ENCODE measurements around the gene TEKT4. TPM values are rescaled to one million over a fixed set of nuclear protein-coding genes. Genes with fewer than 3 reads are reported as not detected.
"Not testable (repeated sequence)": the region's sequence is repeated elsewhere in the genome, so short reads cannot be mapped to it uniquely, and the experiment has no call there.

TEKT4 gene

GRCh38 chr2:94924999-94925398 lies 53.8 kb downstream of the TEKT4 start:
- H3K23ac ChIP-seq (ENCODE audit: low read length); H3K36me3 ChIP-seq (ENCODE audit: control insufficient read depth, insufficient read depth, low read length); H3K27ac ChIP-seq (ENCODE audit: low read depth, low read length); H2BK5ac ChIP-seq (ENCODE audit: low read length); H3K4me1 ChIP-seq (ENCODE audit: control insufficient read depth, low read depth, low read length); H3K56ac ChIP-seq (ENCODE audit: low read length); H3K27me3 ChIP-seq (ENCODE audit: insufficient read depth, low read length, poor library complexity); H3K4me2 ChIP-seq (ENCODE audit: low read length); DNase-seq; H2BK120ac ChIP-seq (ENCODE audit: low read depth, low read length); H2BK15ac ChIP-seq (replicated peaks; ENCODE audit: low read depth); H3K18ac ChIP-seq (ENCODE audit: low read length); H2AK5ac ChIP-seq (ENCODE audit: low read length); H3K4ac ChIP-seq (ENCODE audit: low read depth, low read length); H3K79me2 ChIP-seq (ENCODE audit: control insufficient read depth, insufficient read depth, low read length); H3K9ac ChIP-seq (ENCODE audit: low read length); H4K8ac ChIP-seq (ENCODE audit: low read depth, low read length); H3K4me3 ChIP-seq (ENCODE audit: low read length); H4K5ac ChIP-seq (ENCODE audit: low read length); H3K79me1 ChIP-seq (ENCODE audit: low read length): not testable (repeated sequence)
- no CpG with 5 or more reads among the region's 2 CpGs for WGBS (ENCODE audit: extremely low coverage, insufficient coverage, low lambda C conversion rate)

Small RNA genes lying within 50 kb of the gene (small RNA-seq; reads per million reads assigned to genes)
- gene RNU6-1320P (ENCODE audit: insufficient read depth): not detected

All from mesendoderm (in vitro differentiated cells).